Retina (tissue), 1 donor: Measurements from ENCODE around the gene PHACTR2.
"Not testable (repeated sequence)": the region's sequence is repeated elsewhere in the genome, so short reads cannot be mapped to it uniquely, and the experiment has no call there.

ENCODE experiments used
- DNase-seq: peaks from one replicate; pipeline ENCODE4 v3.0.0-alpha.2; 2016

PHACTR2 gene

GRCh38 chr6:143699430-143699825 is 21.7 kb downstream of the PHACTR2 start:
- DNase-seq = no peak

- DNase-seq = no peak
Measured at GRCh38 chr6:143700684-143701348, 23.1 kb downstream of the PHACTR2 start.

GRCh38 chr6:143701349-143702234 is 23.8 kb downstream of the PHACTR2 start:
- no peak for DNase-seq

DNA sequence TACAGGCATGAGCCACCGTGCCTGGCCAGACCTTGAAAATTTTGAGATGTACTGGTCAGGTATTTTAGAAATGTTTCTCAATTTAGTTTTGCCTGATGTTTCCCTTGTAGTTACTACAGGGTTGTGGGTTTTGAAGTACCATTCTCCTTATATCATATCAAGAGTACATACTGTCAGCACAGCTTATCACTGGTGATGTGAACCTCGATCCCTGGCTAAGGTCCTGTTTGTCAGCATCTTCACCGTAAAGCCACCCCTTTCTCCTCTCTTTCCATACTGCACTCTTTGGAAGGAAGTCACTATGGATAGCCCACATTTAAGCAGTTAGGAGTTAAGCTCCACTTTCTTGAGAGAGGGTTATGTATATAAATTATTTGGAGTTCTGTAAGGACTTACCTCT is 27.8 kb downstream of the PHACTR2 start:
- DNase-seq = no peak

DNA sequence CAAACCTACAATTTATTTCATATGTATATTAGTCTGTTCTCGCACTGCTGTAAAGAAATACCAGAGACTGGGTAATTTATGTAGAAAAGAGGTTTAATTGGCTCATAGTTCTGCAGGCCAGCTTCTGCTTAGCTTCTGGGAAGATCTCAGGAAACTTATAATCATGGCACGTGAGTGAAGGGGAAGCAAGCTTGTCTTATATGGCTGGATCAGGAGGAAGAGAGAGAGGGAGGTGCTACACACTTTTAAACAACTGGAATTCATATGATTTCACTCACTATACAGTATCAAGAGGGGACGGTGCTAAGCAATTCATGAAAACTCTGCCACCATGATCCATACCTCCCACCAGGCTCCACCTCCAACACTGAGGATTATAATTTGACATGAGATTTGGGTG is 29.9 kb downstream of the PHACTR2 start:
- DNase-seq = no peak

DNA sequence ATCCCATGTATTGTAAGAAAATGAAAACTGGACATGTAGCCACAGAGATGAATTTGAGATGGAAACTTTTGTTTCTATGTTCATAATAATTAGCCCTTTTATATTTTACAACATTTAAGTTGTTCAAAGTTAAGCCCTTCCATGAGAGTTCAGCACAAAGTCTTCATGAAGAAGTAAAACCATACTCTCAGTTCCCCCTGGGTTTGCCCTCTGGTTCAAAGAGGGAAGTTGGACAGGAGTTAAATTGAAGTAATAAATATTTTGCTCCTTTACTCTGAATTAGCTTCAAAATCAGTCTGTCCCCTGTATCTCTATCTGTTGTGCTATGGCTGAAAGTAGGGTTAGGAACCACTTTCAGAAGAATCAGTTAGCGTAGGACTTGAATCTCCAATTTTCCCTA is 31.1 kb downstream of the PHACTR2 start:
- DNase-seq = no peak

GRCh38 chr6:143711714-143712113 is 33.9 kb downstream of the PHACTR2 start:
- DNase-seq = no peak

GRCh38 chr6:143718472-143718871 is 40.7 kb downstream of the PHACTR2 start:
- no peak for DNase-seq

GRCh38 chr6:143721642-143722041 is 43.9 kb downstream of the PHACTR2 start:
- DNase-seq = no peak

DNA sequence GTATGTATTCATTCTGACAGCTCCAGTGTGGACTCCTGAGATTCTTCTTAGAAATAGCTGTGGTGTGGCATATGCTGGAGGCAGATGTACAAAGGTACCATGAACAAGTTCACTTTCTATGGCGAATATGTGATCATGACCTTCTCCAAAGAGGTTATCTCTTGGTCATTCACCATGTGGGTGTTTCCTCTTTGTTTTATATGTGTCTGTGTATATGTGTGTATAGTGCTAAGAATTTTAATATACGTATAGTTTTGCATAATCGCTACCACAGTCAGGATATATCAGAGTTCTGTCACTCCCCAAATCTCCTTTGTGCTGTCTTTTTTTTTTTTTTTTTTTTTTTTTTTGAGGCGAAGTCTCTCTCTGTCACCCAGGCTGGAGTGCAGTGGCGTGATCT is 47.1 kb downstream of the PHACTR2 start:
- DNase-seq = no peak

- no peak for DNase-seq
Measured at GRCh38 chr6:143726015-143726647, 48.4 kb downstream of the PHACTR2 start.

DNA sequence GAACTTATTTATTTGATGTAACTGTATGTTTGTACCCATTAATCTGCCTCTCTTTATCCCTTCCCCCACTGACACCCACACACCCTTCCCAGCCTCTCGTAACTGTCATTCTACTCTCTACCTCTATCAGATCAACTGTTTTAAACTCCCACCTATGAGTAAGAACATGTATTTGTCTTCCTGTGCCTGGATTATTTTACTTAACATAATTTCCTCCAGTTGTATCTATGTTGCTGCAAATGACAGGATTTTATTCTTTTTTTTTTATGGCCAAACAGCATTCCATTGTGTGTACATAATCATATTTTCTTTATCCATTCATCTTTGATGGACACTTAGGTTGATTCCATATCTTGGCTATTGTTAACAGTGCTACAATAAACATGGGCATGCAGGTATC is 49.3 kb downstream of the PHACTR2 start:
- no peak for DNase-seq

DNA sequence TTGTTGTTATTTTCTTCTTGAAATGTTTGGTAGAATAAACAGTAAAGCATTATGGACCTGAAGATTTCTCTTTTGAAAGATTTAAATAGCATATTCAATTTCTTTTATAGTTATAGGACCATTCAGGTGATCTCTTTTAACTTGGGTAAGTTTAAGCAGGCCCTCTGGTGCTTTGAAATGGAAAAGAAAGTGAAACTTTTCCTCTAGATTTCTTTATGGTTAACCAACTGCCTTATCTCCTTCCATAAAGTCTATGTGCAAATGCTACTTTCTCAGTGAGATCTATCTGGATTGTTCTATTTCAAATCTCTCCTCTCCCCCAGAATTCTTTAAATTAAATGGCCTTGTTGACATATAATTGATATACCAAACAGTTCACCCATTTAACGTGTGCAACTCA is 54.0 kb downstream of the PHACTR2 start:
- no peak for DNase-seq

DNA sequence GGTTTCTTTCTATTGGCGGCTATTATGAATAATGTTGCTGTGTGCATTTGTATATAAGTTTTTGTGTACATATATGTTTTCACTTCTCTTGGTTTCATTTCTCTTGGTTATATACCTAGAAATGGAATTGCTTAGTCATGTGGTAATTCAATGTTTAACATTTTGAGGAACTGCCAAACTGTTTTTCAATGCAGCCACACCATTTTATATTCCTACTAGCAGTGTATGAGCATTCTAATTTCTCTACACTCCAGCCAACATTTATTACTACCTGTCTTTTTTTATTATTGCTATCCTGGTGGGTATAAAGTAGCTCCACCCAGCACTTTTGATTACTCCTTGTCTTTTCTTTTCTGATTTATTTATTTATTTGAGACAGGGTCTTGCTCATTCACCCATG is 54.8 kb downstream of the PHACTR2 start:
- no peak for DNase-seq

DNA sequence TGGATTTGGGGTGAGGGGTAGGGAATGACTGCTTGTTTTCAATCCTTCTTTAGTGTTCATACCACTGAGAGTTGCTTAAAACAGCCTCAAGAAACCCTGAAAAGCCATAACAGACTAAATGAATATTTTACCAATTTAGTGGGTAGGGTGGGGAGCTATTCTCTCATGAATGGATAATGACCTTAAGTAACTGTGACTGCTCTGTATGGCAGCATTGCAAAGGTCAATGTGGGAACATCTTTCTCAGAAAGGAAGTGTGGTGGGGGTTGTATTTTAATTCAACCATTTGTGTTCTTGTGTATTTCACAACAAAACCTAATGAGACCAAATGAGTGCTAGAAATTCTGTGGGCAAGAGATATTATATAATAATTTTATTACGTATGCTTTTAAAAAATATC is 55.7 kb downstream of the PHACTR2 start:
- no peak for DNase-seq

- DNase-seq = no peak
Measured at GRCh38 chr6:143734641-143735063, 56.9 kb downstream of the PHACTR2 start.

DNA sequence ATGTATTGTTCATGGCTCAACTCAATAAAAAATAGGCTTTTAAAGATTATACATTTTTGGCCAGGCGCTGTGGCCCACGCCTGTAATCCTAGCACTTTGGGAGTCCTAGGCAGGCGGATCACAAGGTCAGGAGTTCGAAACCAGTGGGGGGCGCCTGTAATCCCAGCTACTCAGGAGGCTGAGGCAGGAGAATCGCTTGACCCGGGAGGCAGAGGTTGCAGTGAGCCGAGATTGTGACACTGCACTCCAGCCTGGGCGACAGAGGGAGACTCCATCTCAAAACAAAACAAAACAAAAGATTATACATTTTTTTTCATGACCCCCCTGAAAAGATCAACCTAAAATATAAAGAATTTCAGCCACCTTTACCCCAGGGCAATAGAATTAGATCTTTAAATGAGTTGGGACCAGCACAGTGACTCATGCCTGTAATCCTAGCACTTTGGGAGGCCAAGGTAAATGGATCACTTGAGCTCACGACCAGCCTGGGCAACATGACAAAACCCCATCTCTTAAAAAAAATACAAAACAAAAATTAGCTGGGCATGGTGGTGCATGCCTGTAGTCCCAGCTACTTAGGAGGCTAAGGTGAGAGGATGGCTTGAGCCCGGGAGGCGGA is 60.4 kb downstream of the PHACTR2 start:
- not testable (repeated sequence) for DNase-seq

DNA sequence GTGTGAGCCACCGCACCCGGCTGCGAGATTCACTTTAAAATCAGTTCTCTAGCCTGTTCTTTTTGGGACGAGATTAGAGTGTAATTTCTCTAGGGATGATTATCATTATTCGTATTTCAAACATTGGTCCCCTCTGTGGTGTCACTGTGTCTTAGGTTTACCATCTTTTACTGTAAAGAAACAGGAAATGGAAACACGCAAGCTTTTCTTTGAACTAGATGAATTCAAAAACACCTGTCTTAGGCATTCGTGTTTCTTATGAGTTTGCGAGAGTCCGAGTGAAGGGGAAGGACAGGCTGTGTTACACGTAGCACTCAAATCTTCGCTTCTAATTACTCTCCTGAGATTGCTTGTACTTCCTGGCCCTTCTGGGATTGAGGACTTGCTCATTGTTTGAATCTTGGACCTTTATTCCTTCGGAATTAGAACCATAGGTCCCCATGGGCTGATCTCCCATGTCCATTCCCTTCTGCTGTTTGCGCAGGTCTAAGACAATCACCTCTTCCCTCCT is 61.6 kb downstream of the PHACTR2 start:
- no peak for DNase-seq

GRCh38 chr6:143740213-143740612 is 62.4 kb downstream of the PHACTR2 start:
- DNase-seq = no peak

GRCh38 chr6:143741480-143741879 is 63.7 kb downstream of the PHACTR2 start:
- no peak for DNase-seq

DNA sequence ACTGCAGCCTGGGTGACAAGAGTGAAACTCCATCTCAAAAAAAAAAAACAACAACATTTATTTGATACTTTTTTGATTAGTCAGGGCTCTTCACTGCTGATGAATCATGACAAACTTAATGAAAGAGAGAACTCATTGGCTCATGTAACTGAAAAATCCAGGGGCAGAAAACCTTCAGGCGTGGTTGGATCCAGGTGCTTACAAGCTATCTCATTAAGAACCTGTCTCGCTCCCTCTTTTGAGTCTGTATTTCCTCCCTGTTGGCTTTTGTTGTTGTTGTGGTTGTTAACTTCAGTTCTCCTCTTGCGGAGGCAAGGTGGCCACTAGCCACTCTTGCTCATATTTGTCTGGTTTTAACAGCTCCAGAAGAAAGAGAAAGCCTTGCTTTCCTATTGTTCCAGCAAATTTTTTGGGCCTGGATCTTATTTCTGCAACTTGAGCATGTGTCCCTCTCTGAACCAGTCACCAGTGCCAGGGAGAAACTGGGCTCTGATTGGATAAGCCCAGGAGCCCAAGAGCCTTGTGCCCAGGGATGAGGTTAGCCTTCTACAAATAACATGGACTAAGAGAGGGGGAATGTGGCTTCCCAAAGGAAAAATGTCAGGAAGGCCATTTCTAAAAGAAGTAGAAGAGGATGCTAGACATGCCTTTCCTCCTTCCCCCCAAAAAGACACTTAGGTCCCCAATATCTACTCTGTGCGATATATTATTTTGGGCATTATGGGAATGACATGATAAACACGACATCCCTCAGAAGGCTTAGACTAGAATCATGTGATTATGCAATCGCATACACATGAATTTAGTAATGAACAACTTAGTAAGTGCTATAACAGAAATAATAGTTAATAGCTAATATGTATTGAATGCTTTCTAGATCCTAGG is 64.5 kb downstream of the PHACTR2 start:
- no peak for DNase-seq

GRCh38 chr6:143742955-143743255 is 65.1 kb downstream of the PHACTR2 start:
- DNase-seq = no peak
